Measurements from ENCODE around the gene TRAFD1.

The TRAFD1 gene

DNA sequence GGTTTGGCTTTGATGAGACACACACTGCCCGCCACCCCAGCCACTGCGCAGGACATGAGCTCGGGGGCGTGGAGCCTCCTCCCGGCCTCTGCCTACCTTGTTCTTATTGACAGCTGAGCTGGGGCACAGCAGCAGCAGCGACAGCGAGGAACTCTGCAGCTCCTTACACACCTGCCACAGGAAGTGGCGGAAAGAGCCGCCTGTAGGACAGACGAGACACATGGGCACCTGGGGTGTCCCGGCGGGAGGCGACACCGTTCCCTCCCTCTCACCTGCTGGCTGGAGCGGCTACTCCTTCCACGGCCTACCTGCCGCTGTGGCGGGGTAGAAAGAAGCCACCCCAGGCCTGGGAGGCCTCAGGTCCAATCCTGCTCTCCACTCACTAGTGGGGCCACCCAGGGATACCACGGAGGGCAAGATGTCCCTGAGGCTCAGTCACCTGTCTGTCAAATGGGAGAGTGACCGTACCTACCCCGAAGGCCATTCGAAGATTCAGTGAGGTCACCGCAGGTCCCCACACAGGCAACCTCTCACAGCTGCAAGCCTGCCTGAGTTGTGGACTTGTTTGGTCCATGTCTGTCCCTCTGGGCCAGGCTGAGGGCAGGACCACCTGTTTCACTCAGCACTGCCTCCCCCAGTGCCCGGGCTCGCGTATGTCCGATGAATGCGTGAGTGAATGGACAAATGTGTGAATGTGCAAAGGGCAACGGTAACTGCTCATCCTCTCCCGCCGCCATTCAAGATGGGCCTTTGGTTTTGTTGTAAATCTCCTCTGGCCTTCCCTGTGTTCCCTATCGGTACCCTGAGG lies 42.6 kb downstream of the TRAFD1 start (continued):
- no peak for TF ChIP-seq GLIS3 (CRISPR knock-in tag; IDR thresholded peaks at IDR 0.05)
- no peak for TF ChIP-seq PPARA (CRISPR knock-in tag; IDR thresholded peaks at IDR 0.05; ENCODE audit: borderline replicate concordance)
- TF ChIP-seq RARB (CRISPR knock-in tag; IDR thresholded peaks at IDR 0.05), result no peak
- TF ChIP-seq, protein P1, sequence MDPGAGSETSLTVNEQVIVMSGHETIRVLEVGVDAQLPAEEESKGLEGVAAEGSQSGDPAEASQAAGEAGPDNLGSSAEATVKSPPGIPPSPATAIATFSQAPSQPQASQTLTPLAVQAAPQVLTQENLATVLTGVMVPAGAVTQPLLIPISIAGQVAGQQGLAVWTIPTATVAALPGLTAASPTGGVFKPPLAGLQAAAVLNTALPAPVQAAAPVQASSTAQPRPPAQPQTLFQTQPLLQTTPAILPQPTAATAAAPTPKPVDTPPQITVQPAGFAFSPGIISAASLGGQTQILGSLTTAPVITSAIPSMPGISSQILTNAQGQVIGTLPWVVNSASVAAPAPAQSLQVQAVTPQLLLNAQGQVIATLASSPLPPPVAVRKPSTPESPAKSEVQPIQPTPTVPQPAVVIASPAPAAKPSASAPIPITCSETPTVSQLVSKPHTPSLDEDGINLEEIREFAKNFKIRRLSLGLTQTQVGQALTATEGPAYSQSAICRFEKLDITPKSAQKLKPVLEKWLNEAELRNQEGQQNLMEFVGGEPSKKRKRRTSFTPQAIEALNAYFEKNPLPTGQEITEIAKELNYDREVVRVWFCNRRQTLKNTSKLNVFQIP (CRISPR knock-in tag; IDR thresholded peaks at IDR 0.05; ENCODE audit: borderline replicate concordance, low read depth), result no peak

DNA sequence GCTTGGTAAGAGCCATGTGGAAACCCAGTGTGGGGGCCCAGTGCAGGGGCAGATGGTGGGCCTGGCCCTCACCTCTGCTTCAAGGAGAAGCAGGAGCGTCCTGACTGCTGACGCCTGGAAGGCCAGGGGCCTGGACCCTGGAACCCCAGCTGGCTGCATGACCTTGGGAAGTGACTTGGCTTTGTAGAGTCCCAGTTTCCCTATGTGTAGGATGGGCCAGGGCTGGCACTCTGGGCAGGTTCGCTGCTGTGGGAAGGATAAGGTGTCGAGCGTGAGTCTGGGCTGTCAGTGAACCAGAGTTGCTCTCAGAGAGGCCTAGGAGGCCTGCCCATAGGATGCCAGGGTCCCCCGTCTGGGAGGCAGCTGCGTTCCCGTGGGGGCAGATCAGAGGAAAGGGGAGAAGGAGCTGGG lies 43.2 kb downstream of the TRAFD1 start:
- no peak for TF ChIP-seq CSDC2 (CRISPR knock-in tag; IDR thresholded peaks at IDR 0.05)
- no peak for TF ChIP-seq ZFP30 (CRISPR knock-in tag; IDR thresholded peaks at IDR 0.05)
- TF ChIP-seq SNAI2 (CRISPR knock-in tag; IDR thresholded peaks at IDR 0.05), result no peak
- no peak for TF ChIP-seq PPARA (CRISPR knock-in tag; IDR thresholded peaks at IDR 0.05; ENCODE audit: borderline replicate concordance)
- TF ChIP-seq OSR1 (CRISPR knock-in tag; IDR thresholded peaks at IDR 0.05), result no peak
- TF ChIP-seq BACH2 (CRISPR knock-in tag; IDR thresholded peaks at IDR 0.05; ENCODE audit: borderline replicate concordance), result no peak
- TF ChIP-seq, protein P2, sequence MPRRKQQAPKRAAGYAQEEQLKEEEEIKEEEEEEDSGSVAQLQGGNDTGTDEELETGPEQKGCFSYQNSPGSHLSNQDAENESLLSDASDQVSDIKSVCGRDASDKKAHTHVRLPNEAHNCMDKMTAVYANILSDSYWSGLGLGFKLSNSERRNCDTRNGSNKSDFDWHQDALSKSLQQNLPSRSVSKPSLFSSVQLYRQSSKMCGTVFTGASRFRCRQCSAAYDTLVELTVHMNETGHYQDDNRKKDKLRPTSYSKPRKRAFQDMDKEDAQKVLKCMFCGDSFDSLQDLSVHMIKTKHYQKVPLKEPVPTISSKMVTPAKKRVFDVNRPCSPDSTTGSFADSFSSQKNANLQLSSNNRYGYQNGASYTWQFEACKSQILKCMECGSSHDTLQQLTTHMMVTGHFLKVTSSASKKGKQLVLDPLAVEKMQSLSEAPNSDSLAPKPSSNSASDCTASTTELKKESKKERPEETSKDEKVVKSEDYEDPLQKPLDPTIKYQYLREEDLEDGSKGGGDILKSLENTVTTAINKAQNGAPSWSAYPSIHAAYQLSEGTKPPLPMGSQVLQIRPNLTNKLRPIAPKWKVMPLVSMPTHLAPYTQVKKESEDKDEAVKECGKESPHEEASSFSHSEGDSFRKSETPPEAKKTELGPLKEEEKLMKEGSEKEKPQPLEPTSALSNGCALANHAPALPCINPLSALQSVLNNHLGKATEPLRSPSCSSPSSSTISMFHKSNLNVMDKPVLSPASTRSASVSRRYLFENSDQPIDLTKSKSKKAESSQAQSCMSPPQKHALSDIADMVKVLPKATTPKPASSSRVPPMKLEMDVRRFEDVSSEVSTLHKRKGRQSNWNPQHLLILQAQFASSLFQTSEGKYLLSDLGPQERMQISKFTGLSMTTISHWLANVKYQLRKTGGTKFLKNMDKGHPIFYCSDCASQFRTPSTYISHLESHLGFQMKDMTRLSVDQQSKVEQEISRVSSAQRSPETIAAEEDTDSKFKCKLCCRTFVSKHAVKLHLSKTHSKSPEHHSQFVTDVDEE (CRISPR knock-in tag; IDR thresholded peaks at IDR 0.05), result no peak
- TF ChIP-seq ZNF565 (CRISPR knock-in tag; conservative IDR thresholded peaks at IDR 0.05; ENCODE audit: low read depth), result no peak
- TF ChIP-seq, protein P1 (CRISPR knock-in tag; IDR thresholded peaks at IDR 0.05; ENCODE audit: borderline replicate concordance, low read depth), result no peak
- no peak for TF ChIP-seq TOX (CRISPR knock-in tag; IDR thresholded peaks at IDR 0.05; ENCODE audit: borderline replicate concordance)
- TF ChIP-seq ISL1 (CRISPR knock-in tag; IDR thresholded peaks at IDR 0.05), result no peak
- TF ChIP-seq ZNF70 (CRISPR knock-in tag; IDR thresholded peaks at IDR 0.05), result no peak
- no peak for TF ChIP-seq RARB (CRISPR knock-in tag; IDR thresholded peaks at IDR 0.05)
- TF ChIP-seq, protein P3, sequence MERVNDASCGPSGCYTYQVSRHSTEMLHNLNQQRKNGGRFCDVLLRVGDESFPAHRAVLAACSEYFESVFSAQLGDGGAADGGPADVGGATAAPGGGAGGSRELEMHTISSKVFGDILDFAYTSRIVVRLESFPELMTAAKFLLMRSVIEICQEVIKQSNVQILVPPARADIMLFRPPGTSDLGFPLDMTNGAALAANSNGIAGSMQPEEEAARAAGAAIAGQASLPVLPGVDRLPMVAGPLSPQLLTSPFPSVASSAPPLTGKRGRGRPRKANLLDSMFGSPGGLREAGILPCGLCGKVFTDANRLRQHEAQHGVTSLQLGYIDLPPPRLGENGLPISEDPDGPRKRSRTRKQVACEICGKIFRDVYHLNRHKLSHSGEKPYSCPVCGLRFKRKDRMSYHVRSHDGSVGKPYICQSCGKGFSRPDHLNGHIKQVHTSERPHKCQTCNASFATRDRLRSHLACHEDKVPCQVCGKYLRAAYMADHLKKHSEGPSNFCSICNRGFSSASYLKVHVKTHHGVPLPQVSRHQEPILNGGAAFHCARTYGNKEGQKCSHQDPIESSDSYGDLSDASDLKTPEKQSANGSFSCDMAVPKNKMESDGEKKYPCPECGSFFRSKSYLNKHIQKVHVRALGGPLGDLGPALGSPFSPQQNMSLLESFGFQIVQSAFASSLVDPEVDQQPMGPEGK (CRISPR knock-in tag; IDR thresholded peaks at IDR 0.05; ENCODE audit: borderline replicate concordance), result no peak

DNA sequence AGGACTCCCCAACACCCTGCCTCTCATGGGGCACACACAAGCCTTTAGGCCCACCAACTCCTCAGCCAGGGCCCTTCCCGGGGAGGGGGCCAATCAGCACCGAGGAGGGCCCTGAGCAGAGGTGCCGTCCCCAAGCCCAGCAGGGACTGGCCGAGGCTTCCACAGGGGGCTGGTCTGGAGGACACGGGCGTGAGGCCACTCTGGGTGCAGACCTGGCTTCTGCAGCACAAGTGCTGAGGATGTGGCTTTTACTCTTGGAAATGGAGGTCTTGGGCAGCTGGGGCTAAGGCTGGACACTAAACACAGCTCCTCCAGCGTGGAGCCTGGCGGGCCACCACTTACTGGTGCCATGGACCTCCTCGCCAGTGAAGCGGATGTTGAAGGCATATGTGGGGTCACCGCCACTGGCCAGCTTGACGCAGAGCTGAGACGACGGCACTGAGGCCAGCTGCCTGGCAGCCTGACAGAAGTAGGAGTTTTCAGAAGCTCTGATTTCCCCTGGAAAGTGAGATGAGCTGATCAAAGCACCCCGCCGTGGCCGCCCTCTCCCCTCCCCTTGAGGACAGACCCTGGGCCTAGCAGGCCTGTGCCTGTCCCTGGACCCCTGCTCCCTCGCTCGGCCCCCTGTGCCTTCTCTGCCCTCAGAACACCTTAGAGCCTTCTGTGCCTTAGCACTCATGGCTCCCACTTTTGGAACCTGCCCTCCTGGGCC lies 44.0 kb downstream of the TRAFD1 start:
- ATAC-seq, result no peak
- TF ChIP-seq, protein P4, sequence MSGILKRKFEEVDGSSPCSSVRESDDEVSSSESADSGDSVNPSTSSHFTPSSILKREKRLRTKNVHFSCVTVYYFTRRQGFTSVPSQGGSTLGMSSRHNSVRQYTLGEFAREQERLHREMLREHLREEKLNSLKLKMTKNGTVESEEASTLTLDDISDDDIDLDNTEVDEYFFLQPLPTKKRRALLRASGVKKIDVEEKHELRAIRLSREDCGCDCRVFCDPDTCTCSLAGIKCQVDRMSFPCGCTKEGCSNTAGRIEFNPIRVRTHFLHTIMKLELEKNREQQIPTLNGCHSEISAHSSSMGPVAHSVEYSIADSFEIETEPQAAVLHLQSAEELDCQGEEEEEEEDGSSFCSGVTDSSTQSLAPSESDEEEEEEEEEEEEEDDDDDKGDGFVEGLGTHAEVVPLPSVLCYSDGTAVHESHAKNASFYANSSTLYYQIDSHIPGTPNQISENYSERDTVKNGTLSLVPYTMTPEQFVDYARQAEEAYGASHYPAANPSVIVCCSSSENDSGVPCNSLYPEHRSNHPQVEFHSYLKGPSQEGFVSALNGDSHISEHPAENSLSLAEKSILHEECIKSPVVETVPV (CRISPR knock-in tag; IDR thresholded peaks at IDR 0.05), result no peak
- no peak for TF ChIP-seq PPARA (CRISPR knock-in tag; IDR thresholded peaks at IDR 0.05; ENCODE audit: borderline replicate concordance)
- TF ChIP-seq TOX (CRISPR knock-in tag; IDR thresholded peaks at IDR 0.05; ENCODE audit: borderline replicate concordance), result no peak
- TF ChIP-seq, protein P5, sequence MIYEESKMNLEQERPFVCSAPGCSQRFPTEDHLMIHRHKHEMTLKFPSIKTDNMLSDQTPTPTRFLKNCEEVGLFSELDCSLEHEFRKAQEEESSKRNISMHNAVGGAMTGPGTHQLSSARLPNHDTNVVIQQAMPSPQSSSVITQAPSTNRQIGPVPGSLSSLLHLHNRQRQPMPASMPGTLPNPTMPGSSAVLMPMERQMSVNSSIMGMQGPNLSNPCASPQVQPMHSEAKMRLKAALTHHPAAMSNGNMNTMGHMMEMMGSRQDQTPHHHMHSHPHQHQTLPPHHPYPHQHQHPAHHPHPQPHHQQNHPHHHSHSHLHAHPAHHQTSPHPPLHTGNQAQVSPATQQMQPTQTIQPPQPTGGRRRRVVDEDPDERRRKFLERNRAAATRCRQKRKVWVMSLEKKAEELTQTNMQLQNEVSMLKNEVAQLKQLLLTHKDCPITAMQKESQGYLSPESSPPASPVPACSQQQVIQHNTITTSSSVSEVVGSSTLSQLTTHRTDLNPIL (CRISPR knock-in tag; IDR thresholded peaks at IDR 0.05; ENCODE audit: low read depth), result no peak
- TF ChIP-seq ZFP30 (CRISPR knock-in tag; IDR thresholded peaks at IDR 0.05), result no peak
- TF ChIP-seq ZC3H10 (CRISPR knock-in tag; IDR thresholded peaks at IDR 0.05), result no peak
- no peak for TF ChIP-seq ZNF8 (CRISPR knock-in tag; IDR thresholded peaks at IDR 0.05)
- TF ChIP-seq, protein P1 (CRISPR knock-in tag; IDR thresholded peaks at IDR 0.05; ENCODE audit: borderline replicate concordance, low read depth), result no peak
- no peak for TF ChIP-seq TCF4 (CRISPR knock-in tag; IDR thresholded peaks at IDR 0.05; ENCODE audit: borderline replicate concordance)
- no peak for TF ChIP-seq ARNTL (CRISPR knock-in tag; IDR thresholded peaks at IDR 0.05; ENCODE audit: borderline replicate concordance, low read depth)
- TF ChIP-seq ISL1 (CRISPR knock-in tag; IDR thresholded peaks at IDR 0.05), result no peak
- TF ChIP-seq ZFP3 (CRISPR knock-in tag; IDR thresholded peaks at IDR 0.05), result no peak

More for the DNA sequence above, 43.2 kb downstream of the TRAFD1 start:
- no peak for ATAC-seq
